Suprapubic skin (tissue), 4 donors: Measurements from ENCODE around the gene CYTH3. TPM values are rescaled to one million over a fixed set of nuclear protein-coding genes. Genes with fewer than 3 reads are reported as not detected.
A peak's percentile ranks its signal among the peaks of the same experiment; 100 is the strongest.

Experiments
- DNase-seq, 2 donors: peaks; one replicate each; pipeline ENCODE4 v3.0.0-alpha.2; 2019; ENCODE audit warnings: low spot score in 2 of 2
- H3K27ac ChIP-seq: fragments of 200-600 bp; sonication (generic); one replicate; pipeline ENCODE4 v1.5.1; 2019
- H3K27me3 ChIP-seq: fragments of 200-600 bp; sonication (generic); one replicate; pipeline ENCODE4 v1.5.1; 2019
- H3K36me3 ChIP-seq: fragments of 200-600 bp; sonication (generic); one replicate; pipeline ENCODE4 v1.5.1; 2019
- H3K4me1 ChIP-seq: fragments of 200-600 bp; sonication (generic); one replicate; pipeline ENCODE4 v1.5.1; 2019
- H3K4me3 ChIP-seq: fragments of 200-600 bp; sonication (generic); one replicate; pipeline ENCODE4 v1.5.1; 2019; ENCODE audit warnings: mild to moderate bottlenecking
- H3K9me3 ChIP-seq: fragments of 200-600 bp; sonication (generic); one replicate; pipeline ENCODE4 v1.5.1; 2019
- EP300 ChIP-seq: sonication (generic); formaldehyde crosslinking; IDR thresholded peaks from one replicate; pipeline ENCODE4 v1.6.1; 2017; ENCODE audit warnings: antibody characterized with exemption
- POLR2A ChIP-seq, 2 donors: fragments of 450-650 bp; IDR thresholded peaks; one replicate each; pipeline ENCODE4 v1.6.1; 2017; ENCODE audit warnings: antibody characterized with exemption in 2 of 2, mild to moderate bottlenecking in 2 of 2, moderate library complexity in 2 of 2
- POLR2AphosphoS5 ChIP-seq, 3 donors: sonication (generic); formaldehyde crosslinking; IDR thresholded peaks; one replicate each; pipeline ENCODE4 v1.6.1; 2017; ENCODE audit warnings: antibody characterized with exemption in 3 of 3
- WGBS: methylation state at CpG from one replicate; pipeline ENCODE4 v1.1.5; 2018; 5-methylcytosine and 5-hydroxymethylcytosine counted together
- total RNA-seq, 4 donors: library from RNA; depleted of rRNA; stranded (reverse); fragments of >200 nt; gene quantifications; one replicate each; pipeline ENCODE4 v1.1.0, GENCODE V29; 2016
- TF ChIP-seq, protein P1 (sequence below), 2 donors: fragments of 200-600 bp in 1 of 2; fragments of 450-650 bp in 1 of 2; sonication (generic) in 1 of 2; IDR thresholded peaks; one replicate each; pipeline ENCODE4 v1.5.1; 2016 to 2019; ENCODE audit warnings: antibody characterized with exemption in 2 of 2, mild to moderate bottlenecking in 1 of 2, moderate library complexity in 1 of 2

CYTH3 gene
- total RNA-seq, 4 donors from 2014 or later = 29.8 to 55.7 (median 46.8) TPM

DNA sequence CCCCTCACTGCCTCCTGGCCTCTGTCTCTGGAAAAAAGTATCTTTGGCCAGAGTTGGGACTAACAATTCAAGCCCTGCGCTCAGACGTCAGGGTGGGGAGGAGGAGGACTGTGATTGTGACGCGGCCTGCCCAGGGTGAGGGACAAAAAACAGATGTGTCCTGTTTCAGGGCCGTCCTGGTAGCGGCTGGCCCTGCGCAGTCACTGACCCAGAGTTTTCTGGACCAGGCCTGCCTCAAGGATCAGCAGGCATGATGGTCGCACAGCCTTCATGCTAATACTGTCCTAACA is 110.1 kb downstream of the CYTH3 start:
- Histone ChIP-seq H3K36me3 (peaks cover 73% of the 10 kb centered on the region), H3K9me3 (no peaks in the 10 kb centered on the region), H3K4me1 (peaks cover 4% of the 10 kb centered on the region), H3K27me3 (no peaks in the 10 kb centered on the region), H3K4me3 (no peak overlapping the region), H3K27ac (no peak overlapping the region)
- WGBS = 65% methylated on average over 8 of the region's 8 CpGs
- TF ChIP-seq POLR2AphosphoS5 (IDR thresholded peaks at IDR 0.05) (no peak), POLR2A (IDR thresholded peaks at IDR 0.05) (no peak), EP300 (no peak)
- TF ChIP-seq, protein P1, sequence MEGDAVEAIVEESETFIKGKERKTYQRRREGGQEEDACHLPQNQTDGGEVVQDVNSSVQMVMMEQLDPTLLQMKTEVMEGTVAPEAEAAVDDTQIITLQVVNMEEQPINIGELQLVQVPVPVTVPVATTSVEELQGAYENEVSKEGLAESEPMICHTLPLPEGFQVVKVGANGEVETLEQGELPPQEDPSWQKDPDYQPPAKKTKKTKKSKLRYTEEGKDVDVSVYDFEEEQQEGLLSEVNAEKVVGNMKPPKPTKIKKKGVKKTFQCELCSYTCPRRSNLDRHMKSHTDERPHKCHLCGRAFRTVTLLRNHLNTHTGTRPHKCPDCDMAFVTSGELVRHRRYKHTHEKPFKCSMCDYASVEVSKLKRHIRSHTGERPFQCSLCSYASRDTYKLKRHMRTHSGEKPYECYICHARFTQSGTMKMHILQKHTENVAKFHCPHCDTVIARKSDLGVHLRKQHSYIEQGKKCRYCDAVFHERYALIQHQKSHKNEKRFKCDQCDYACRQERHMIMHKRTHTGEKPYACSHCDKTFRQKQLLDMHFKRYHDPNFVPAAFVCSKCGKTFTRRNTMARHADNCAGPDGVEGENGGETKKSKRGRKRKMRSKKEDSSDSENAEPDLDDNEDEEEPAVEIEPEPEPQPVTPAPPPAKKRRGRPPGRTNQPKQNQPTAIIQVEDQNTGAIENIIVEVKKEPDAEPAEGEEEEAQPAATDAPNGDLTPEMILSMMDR (IDR thresholded peaks at IDR 0.05) = no peak
- peak in 1 of 2 donors; percentile 70 for DNase-seq

DNA sequence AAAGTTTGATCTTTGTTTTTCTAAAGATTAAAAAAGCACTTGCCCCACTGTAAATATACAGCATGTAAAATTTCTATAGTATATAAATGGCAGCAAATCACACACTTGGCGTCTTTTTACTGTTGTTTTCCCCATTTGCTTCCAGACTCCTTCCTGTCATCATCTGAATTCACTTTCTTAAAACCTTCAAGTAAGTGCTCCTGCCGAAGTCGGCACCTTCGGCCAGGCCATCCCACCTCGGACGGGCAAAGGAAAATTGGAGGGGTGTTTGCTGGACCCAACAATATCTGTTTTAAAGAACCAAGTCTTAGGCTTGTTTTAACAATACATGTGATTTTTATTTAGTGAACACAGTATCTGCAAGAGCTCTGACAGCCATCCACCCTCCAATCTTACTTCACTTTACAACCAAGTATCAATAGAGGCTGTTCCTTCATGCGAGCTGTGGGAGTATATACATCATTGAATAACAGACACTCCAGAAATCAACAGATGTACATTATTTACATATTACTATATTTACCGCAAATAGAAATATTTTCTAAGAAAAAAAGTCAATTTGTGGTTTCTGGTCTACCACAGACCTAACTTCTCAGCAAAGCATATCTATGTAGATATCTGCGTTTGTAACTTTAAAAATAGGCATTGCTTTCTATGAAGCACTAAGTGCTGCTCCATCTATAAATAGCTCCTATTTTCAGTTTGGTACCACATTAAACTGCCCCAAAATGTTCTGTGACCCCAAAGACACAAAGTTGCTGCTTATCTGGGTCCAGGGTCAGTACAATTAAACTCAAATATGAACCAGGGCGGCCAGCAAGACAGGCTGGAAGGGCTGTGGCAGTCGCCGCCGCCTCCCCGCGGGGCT is 110.7 kb downstream of the CYTH3 start:
- H3K27ac ChIP-seq = no peak overlapping the region
- no peak for DNase-seq
- H3K36me3 ChIP-seq = peaks cover 76% of the 10 kb centered on the region
- peaks cover 4% of the 10 kb centered on the region for H3K4me1 ChIP-seq
- H3K27me3 ChIP-seq = no peaks in the 10 kb centered on the region
- TF ChIP-seq, protein P1 (IDR thresholded peaks at IDR 0.05) = no peak
- TF ChIP-seq POLR2AphosphoS5 (IDR thresholded peaks at IDR 0.05) = no peak
- no peak for TF ChIP-seq EP300
- TF ChIP-seq POLR2A (IDR thresholded peaks at IDR 0.05) = no peak
- H3K9me3 ChIP-seq = no peaks in the 10 kb centered on the region
- 88% methylated on average over 15 of the region's 15 CpGs for WGBS
- no peak overlapping the region for H3K4me3 ChIP-seq

DNA sequence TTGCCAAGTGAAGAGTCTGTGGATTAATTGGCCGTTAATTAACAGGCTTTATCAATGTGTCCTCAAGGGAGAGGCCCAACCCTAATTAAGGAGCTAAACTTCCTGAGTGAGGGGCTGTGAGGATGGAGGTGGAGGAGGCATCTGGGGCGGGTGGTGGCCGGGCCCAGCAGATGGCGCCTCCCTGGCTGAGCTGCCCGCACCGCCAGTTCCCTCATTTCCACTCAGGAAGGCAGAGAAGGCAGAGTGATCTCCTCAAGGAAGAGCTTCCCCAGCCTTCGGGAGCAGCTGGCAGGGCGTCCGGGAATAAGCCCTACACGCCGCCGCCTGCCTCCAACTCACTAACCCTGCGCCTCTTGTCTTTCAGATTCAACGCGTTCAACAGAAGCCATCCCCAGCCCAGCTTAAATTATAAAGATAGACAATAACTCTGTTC is 112.2 kb downstream of the CYTH3 start:
- TF ChIP-seq, protein P1 (IDR thresholded peaks at IDR 0.05) = peak; percentile 29 to 69
- no peak for TF ChIP-seq POLR2A (IDR thresholded peaks at IDR 0.05)
- Histone ChIP-seq H3K9me3 (no peaks in the 10 kb centered on the region), H3K36me3 (peaks cover 87% of the 10 kb centered on the region), H3K27me3 (no peaks in the 10 kb centered on the region), H3K4me3 (no peak overlapping the region), H3K4me1 (peaks cover 4% of the 10 kb centered on the region), H3K27ac (no peak overlapping the region)
- peak in 1 of 2 donors; percentile 75 for DNase-seq
- 38% methylated on average over 15 of the region's 15 CpGs for WGBS

DNA sequence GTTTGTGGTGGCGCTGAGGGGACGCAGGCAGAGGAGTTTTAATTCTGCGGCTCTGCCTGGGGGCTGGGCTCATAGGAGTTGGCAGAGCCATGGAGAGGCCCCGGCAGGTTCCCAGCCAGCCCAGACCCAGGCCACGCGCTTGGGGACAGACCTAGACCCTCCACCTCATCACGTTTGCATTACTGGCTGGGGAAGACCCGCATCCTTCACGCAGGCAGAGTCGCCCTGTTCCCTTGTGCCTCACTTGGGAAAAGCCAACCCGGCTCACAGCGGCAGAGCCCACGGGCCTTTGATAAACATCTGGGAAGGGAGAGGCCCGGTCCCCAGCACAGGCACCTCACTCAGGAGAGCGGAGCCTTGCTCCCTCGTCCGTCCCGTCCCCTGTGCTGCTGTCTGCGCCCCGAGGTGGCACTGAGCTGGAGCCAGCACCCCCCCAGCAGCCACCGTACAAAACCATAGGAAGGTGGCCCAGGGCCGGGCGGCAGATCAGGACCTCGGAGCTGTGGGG is 112.8 kb downstream of the CYTH3 start:
- TF ChIP-seq POLR2A (IDR thresholded peaks at IDR 0.05) (no peak), POLR2AphosphoS5 (IDR thresholded peaks at IDR 0.05) (no peak), EP300 (no peak)
- TF ChIP-seq, protein P1 (IDR thresholded peaks at IDR 0.05) = no peak
- H3K4me3 ChIP-seq = no peak overlapping the region
- no peaks in the 10 kb centered on the region for H3K27me3 ChIP-seq
- H3K27ac ChIP-seq = no peak overlapping the region
- 79% methylated on average over 9 of the region's 24 CpGs for WGBS
- no peak for DNase-seq
- no peaks in the 10 kb centered on the region for H3K9me3 ChIP-seq
- H3K4me1 ChIP-seq = peaks cover 4% of the 10 kb centered on the region
- peaks cover 87% of the 10 kb centered on the region for H3K36me3 ChIP-seq

DNA sequence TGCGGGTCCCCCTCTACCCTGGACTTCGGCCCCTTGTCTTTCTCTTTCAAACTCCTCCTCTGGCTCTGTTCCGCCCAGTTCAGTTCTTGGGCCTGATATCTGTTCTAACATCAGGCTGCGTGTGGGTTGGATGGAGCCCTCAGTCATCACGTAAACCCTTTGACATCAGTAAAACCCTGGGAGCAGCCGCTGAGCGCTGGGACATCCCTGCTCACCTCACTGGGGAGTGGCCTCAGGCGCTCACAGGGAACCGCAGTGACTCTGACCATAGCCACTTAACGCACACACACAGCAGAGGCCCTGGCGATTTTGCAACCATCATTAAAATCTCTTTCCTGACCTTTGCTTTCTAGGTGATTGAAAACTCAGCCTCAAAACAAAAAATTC is 113.3 kb downstream of the CYTH3 start:
- DNase-seq = no peak
- H3K9me3 ChIP-seq = no peaks in the 10 kb centered on the region
- H3K4me3 ChIP-seq = no peak overlapping the region
- no peak overlapping the region for H3K27ac ChIP-seq
- TF ChIP-seq POLR2AphosphoS5 (IDR thresholded peaks at IDR 0.05) (no peak), POLR2A (IDR thresholded peaks at IDR 0.05) (no peak), EP300 (no peak)
- TF ChIP-seq, protein P1 (IDR thresholded peaks at IDR 0.05) = no peak
- WGBS = 94% methylated on average over 11 of the region's 11 CpGs
- peaks cover 4% of the 10 kb centered on the region for H3K4me1 ChIP-seq
- H3K36me3 ChIP-seq = peaks cover 87% of the 10 kb centered on the region
- no peaks in the 10 kb centered on the region for H3K27me3 ChIP-seq
